Immature natural killer cell (primary cell): ENCODE measurements around the gene OTOG. TPM values are rescaled to one million over a fixed set of nuclear protein-coding genes. Genes with fewer than 3 reads are reported as not detected.

ENCODE experiments used
- DNase-seq, 3 donors: peaks; one replicate each; pipeline ENCODE4 v3.0.0; 2022; ENCODE audit warnings: mixed read lengths in 1 of 3
- H3K27ac Mint-ChIP-seq, 6 donors: one replicate each; pipeline ENCODE4 v1.8.0; 2020; ENCODE audit warnings: mixed read lengths in 6 of 6, mild to moderate bottlenecking in 5 of 6, inconsistent platforms in 4 of 6, moderate library complexity in 3 of 6
- H3K27me3 Mint-ChIP-seq, 3 donors: one replicate each; pipeline ENCODE4 v1.8.0; 2020 to 2021; ENCODE audit warnings: low read depth in 3 of 3, mild to moderate bottlenecking in 3 of 3, mixed read lengths in 3 of 3, moderate library complexity in 3 of 3, inconsistent platforms in 1 of 3
- H3K36me3 Mint-ChIP-seq, 3 donors: one replicate each; pipeline ENCODE4 v1.8.0; 2020; ENCODE audit warnings: mixed read lengths in 3 of 3, inconsistent platforms in 2 of 3, mild to moderate bottlenecking in 2 of 3
- H3K4me1 Mint-ChIP-seq, 2 donors: one replicate each; pipeline ENCODE4 v1.8.0; 2020; ENCODE audit warnings: inconsistent platforms in 2 of 2, mild to moderate bottlenecking in 2 of 2, mixed read lengths in 2 of 2, moderate library complexity in 1 of 2
- H3K4me3 Mint-ChIP-seq, 5 donors: one replicate each; pipeline ENCODE4 v1.8.0; 2020; ENCODE audit warnings: mild to moderate bottlenecking in 5 of 5, mixed read lengths in 5 of 5, inconsistent platforms in 3 of 5, moderate library complexity in 3 of 5
- H3K9me3 Mint-ChIP-seq, 6 donors: one replicate each; pipeline ENCODE4 v1.8.0; 2020; ENCODE audit warnings: mild to moderate bottlenecking in 6 of 6, mixed read lengths in 6 of 6, inconsistent platforms in 4 of 6, moderate library complexity in 3 of 6
- polyA plus RNA-seq, 3 donors: library from polyadenylated mRNA; unstranded; fragments of 300-500 nt; fragmentation: Illumina TruSeq; gene quantifications; one replicate each; pipeline ENCODE4 v1.2.3, GENCODE V29; 2021

OTOG gene
- polyA plus RNA-seq, 3 donors from 2014 or later = not detected

DNA sequence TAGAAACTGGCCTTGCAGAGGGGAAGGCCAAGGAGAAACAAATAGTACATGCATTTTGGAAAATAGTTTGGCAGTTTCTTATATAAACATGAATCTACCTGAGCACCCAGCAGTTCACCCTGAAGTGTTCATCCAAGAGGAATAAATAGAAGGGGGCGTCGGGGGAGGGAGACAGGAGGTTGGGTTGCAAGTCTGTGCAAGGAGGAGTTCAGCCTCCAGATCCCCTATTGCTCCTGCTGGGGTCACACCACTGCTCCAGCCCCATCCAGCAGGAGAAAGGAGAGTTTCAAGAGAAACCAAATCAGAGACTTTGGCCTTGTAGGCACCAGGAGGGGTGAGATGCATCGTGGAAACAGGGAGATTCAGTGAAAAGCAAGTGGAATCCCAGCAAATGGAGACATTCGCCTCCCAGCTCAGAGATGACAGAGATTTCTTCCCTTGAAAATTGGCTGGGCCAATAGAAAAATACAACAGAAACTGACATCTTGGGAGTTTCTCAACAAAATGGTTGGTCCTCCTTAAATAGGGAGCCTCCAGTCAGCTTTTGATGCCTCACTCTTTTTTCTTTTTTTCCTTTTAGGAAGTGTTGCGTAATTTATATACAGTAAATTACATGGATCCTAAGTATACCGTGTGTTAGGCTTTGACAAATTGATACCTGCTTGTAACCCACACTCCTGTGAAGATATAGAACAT lies 34.1 kb downstream of the OTOG start:
- Mint-ChIP-seq H3K4me1 (no peaks in the 10 kb centered on the region), H3K4me3 (no peak overlapping the region), H3K27ac (no peak overlapping the region), H3K36me3 (no peaks in the 10 kb centered on the region), H3K9me3 (no peaks in the 10 kb centered on the region), H3K27me3 (peaks cover 0 to 7% (median 3%) of the 10 kb centered on the region in 3 donors)
- no peak for DNase-seq

DNA sequence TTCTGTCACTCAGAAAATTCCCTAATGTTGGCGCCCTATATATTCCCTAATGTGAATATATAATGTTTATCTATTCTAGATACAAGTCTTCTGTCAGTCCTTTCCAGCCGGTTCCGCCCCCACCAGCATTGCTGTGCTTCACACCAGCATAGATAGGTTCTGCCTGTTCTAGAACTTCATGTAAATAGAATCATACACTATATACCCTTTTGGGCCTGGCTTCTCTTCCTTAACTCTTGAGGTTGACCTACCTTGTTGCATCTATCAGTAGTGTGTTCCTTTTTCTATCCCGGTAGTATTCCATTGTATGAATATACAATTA lies 34.6 kb downstream of the OTOG start:
- Mint-ChIP-seq H3K27ac (no peak overlapping the region), H3K9me3 (no peaks in the 10 kb centered on the region), H3K27me3 (peaks cover 0 to 6% (median 3%) of the 10 kb centered on the region in 3 donors), H3K4me3 (no peak overlapping the region), H3K36me3 (no peaks in the 10 kb centered on the region), H3K4me1 (no peaks in the 10 kb centered on the region)
- no peak for DNase-seq

DNA sequence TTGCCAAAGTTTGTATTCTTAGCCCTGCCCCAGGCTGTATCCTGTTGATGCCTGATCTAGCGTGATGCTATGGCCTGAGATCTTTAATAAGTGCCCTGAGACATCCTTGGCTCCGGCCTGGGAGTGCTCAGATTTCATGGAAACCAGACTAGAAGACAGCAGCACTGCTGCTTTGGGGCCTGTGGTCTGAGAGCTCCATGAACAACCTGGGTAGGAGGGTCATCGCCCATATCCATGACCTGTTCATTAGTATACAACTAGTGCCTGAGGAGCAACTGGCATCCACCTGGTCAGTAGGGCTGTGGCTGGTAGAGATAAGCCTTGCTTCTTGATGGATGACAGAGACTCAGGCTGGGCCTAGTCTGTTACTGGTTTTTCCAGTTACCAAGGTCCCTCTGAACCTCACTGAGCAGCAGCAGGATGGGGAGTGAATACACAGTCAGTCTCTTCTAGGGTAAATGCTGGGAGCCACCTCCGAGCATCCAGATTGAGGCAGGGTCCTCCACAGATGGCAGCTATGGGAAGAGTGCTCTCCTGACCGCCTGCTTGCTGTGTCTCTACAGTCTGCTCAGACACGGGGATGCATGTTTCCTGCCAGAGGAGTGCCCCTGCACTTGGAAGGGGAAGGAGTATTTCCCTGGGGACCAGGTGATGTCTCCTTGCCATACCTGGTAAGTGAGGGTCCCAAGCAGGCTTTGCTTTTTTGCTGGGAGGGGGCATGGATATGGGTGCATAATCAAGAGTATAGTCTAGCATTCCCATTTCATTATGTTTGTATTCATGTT lies 39.0 kb downstream of the OTOG start:
- Mint-ChIP-seq H3K27me3 (peaks cover 0 to 1% (median 0%) of the 10 kb centered on the region in 3 donors), H3K27ac (no peak overlapping the region)

DNA sequence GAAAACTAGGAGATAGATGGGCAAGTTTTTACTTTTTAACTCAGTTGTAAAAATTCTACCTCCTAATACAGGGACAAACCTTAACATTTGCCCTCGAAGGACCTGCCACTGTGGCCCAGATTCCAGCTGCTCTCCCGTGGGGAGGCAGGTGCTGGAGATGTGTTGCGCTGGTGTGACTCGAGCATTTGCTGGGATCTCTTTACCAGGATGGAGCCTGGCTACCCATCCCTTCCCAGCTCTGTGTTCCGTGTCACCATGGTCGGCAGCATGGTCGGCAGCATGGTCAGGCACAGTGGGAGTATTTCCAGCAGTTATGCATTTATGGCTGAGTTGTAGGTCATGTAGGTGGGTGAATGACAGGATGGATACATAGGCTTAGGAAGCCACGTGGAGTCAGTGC lies 41.1 kb downstream of the OTOG start:
- Mint-ChIP-seq H3K9me3 (no peaks in the 10 kb centered on the region), H3K36me3 (no peaks in the 10 kb centered on the region), H3K27ac (no peak overlapping the region), H3K27me3 (peaks cover 2 to 3% (median 2%) of the 10 kb centered on the region in 3 donors), H3K4me1 (no peaks in the 10 kb centered on the region), H3K4me3 (no peak overlapping the region)
- no peak for DNase-seq

More for the DNA sequence above, 39.0 kb downstream of the OTOG start:
- Mint-ChIP-seq H3K36me3 (no peaks in the 10 kb centered on the region), H3K9me3 (no peaks in the 10 kb centered on the region), H3K4me3 (no peak overlapping the region), H3K4me1 (no peaks in the 10 kb centered on the region)
- no peak for DNase-seq

DNA sequence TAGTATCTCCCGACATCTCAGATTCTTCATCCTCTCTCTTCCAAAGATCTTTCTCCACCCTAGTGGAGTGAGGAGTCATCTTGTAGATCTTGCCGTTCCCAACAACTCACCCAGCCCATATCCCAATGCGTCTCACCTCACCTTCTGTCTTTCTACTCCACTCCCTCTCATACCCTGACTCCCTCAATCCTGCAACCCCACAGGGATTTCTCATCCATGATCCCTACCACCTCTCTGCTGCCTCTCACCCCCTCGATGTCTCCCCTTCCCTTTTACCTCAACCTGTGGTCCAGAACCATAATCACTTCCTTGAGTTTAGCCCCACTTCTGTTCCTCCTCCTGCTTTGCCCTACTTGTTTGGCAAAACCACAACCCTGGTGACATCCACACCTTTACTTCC lies 41.7 kb downstream of the OTOG start:
- H3K36me3 Mint-ChIP-seq = no peaks in the 10 kb centered on the region
- H3K9me3 Mint-ChIP-seq = no peaks in the 10 kb centered on the region

DNA sequence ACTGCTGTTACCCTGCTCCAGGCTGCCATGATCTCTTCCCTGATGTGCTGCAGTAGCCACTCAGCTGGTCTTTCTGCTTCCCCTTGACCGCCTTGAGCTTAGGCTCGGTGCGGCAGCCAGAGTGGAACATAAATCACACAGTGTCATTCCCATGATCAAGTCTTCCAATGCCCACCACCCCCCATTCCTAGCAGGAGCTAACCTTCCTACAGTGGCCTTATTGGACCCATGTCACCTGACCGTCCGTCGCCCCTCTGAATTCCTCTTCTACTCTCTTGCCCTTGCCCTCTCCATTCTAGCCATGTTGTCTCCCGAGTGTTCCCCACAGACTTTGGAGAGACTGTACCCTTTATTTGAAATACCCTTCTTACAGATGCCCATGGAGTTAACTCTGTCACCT lies 43.4 kb downstream of the OTOG start:
- H3K4me1 Mint-ChIP-seq = no peaks in the 10 kb centered on the region
- H3K27ac Mint-ChIP-seq = no peak overlapping the region
- peaks cover 2 to 6% (median 2%) of the 10 kb centered on the region in 3 donors for H3K27me3 Mint-ChIP-seq
- DNase-seq = no peak
- no peaks in the 10 kb centered on the region for H3K36me3 Mint-ChIP-seq
- H3K9me3 Mint-ChIP-seq = no peaks in the 10 kb centered on the region
- no peak overlapping the region for H3K4me3 Mint-ChIP-seq

More for the DNA sequence above, 41.7 kb downstream of the OTOG start:
- H3K27ac Mint-ChIP-seq = no peak overlapping the region
- DNase-seq = no peak
- peaks cover 2 to 3% (median 2%) of the 10 kb centered on the region in 3 donors for H3K27me3 Mint-ChIP-seq
- no peak overlapping the region for H3K4me3 Mint-ChIP-seq
- H3K4me1 Mint-ChIP-seq = no peaks in the 10 kb centered on the region

DNA sequence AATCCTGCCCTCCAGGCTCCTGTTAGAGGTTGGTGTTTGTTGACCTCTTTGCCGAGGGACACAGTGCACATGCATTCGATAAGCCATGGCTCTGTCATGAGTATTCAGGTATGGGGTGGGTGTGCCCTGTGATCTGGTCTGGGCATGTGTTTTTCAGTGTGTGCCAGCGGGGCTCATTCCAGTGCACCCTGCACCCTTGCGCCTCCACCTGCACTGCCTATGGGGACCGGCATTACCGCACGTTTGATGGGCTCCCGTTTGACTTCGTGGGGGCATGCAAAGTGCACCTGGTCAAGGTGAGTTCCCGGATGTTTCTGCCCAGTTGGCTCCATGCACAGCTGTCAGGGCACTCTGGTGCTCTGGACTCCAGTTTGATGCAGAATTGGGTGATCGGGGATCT lies 44.2 kb downstream of the OTOG start:
- Mint-ChIP-seq H3K9me3 (no peaks in the 10 kb centered on the region), H3K27me3 (peaks cover 2 to 6% (median 2%) of the 10 kb centered on the region in 3 donors), H3K4me1 (no peaks in the 10 kb centered on the region), H3K36me3 (no peaks in the 10 kb centered on the region), H3K27ac (no peak overlapping the region), H3K4me3 (no peak overlapping the region)
- no peak for DNase-seq

DNA sequence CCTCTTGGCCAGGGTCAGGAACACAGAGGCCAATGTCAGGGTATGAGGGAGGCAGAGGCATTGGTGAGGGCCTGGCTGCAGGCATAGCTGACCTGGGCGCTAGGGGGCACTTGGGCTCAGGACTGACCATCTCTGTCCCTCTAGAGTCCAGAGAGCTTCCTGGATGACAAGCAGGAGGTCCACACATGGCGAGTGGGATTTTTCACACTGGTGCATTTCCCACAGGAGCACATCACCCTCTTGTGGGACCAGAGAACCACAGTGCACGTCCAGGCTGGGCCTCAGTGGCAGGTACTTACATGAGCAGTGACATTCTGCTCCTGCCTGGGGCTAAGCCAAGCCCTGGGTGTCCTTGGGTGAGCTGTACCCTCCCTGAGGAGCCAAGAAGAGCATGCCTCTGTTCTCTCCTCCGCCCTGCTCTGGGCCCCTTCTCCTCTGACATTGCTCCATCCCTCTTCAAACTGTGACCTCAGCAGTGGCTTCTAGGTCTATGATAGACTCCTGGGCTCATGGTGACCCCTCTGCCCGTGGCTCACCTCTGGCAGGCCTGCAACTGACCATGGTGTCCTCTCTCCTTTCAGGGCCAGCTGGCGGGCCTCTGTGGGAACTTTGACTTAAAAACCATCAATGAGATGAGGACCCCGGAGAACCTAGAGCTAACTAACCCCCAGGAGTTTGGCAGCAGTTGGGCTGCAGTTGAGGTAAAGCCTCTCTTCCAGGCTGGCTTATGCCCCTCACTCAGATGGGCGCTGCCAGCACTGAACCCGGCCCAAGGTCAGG lies 46.6 kb downstream of the OTOG start:
- H3K27ac Mint-ChIP-seq = no peak overlapping the region
- no peaks in the 10 kb centered on the region for H3K4me1 Mint-ChIP-seq
- no peaks in the 10 kb centered on the region for H3K36me3 Mint-ChIP-seq
- peaks cover 2 to 6% (median 2%) of the 10 kb centered on the region in 3 donors for H3K27me3 Mint-ChIP-seq
- H3K4me3 Mint-ChIP-seq = no peak overlapping the region
- no peak for DNase-seq
- H3K9me3 Mint-ChIP-seq = no peaks in the 10 kb centered on the region

DNA sequence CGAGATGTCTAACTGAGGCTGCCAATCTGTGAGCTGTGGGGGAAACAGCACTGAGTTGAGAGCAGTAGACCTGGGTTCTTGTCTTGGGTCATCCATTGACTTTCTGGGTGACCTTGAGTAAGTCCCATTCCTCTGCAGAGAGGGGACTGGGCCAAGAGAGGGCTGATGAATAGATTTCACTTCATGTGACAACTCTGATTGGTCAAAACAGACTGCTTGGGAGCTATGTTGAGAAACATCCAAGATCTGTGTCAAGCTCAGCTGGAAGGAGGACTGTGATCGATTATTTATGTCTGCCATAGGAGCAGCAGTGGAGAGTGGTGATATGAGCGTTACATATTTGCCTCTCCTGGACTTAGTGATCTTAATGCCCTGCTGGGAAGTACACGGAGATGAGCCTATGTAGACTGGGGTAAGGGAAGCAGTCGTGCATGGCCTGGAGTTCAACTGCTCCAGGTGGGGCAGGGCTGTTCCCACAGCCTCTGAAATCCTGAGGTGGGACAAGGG lies 47.7 kb downstream of the OTOG start:
- Mint-ChIP-seq H3K27me3 (peaks cover 2 to 8% (median 5%) of the 10 kb centered on the region in 3 donors), H3K36me3 (no peaks in the 10 kb centered on the region), H3K4me3 (no peak overlapping the region), H3K27ac (no peak overlapping the region), H3K9me3 (no peaks in the 10 kb centered on the region), H3K4me1 (no peaks in the 10 kb centered on the region)
- no peak for DNase-seq

DNA sequence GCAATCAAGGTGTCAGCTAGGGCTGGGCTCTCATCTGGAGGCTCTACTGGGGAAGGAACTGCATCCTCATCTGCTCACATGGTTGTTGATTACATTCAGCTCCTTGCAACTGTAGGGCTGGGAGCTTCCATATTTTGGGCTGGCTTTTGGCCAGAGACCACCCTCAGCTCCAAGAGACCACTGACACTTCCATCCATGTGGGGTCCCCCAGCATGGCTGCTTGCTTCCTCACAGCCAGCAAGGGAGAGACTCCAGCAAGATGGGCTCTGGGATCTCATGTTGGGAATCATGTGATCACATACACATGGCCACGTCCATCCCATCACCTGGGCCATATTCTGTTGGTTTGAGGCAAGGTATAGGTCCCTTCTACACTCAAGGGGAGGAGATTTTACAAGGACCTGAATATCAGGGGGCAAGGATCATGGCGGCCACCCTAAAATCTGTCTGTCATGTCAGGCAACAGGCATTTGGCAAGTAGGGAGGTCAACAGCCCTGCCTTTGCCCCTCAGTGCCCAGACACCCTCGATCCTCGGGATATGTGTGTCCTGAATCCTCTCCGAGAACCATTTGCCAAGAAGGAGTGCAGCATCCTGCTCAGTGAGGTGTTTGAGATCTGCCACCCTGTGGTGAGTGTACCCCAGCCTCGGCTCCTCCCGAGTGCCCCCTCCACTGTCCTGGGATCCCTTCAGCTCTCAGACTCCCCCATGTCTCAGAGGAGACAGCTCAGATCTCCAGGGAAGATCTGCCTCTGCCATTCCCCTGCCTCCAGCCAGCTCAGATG lies 48.7 kb downstream of the OTOG start:
- Mint-ChIP-seq H3K9me3 (no peaks in the 10 kb centered on the region), H3K27ac (no peak overlapping the region), H3K4me3 (no peak overlapping the region), H3K4me1 (no peaks in the 10 kb centered on the region), H3K27me3 (peaks cover 2 to 10% (median 5%) of the 10 kb centered on the region in 3 donors), H3K36me3 (no peaks in the 10 kb centered on the region)
- no peak for DNase-seq

DNA sequence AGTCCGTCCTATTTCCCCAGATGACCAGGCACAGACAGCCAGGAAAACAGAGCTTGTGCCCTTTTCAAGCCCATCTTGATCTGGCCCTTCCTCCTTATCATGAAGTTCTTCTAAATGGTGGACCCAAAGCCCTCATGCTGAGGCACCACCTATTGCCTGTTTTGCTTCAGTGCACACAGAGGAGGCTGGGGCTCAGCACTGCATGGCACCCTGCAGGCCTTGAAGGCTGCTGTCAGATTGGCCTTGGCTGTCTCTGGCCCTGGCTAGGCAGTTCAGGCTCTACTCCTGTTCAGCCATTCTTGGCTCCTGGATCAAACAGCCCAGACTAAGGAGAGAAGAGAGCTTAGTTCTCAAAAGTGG lies 49.2 kb downstream of the OTOG start:
- no peaks in the 10 kb centered on the region for H3K9me3 Mint-ChIP-seq
- no peaks in the 10 kb centered on the region for H3K36me3 Mint-ChIP-seq
- no peak overlapping the region for H3K4me3 Mint-ChIP-seq
- no peak overlapping the region for H3K27ac Mint-ChIP-seq
- no peaks in the 10 kb centered on the region for H3K4me1 Mint-ChIP-seq
- DNase-seq = no peak
- peaks cover 2 to 8% (median 5%) of the 10 kb centered on the region in 3 donors for H3K27me3 Mint-ChIP-seq

DNA sequence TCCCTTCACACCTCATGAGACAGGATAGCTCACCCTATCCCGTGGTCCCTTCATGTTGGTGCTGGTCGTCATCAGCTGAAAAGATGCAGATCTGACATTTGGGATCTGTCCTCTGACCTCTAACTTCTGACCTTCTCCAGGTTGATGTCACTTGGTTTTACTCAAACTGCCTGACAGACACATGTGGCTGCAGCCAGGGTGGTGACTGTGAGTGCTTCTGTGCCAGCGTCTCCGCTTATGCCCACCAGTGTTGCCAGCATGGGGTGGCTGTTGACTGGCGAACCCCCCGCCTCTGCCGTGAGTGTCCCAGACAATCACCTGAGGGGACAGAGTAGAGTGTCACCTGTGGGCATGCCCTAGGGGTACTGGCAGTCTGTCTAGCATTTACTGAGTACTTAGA lies 49.7 kb downstream of the OTOG start:
- no peaks in the 10 kb centered on the region for H3K4me1 Mint-ChIP-seq
- no peaks in the 10 kb centered on the region for H3K36me3 Mint-ChIP-seq
- no peak for DNase-seq
- no peak overlapping the region for H3K27ac Mint-ChIP-seq
- H3K9me3 Mint-ChIP-seq = no peaks in the 10 kb centered on the region
- H3K27me3 Mint-ChIP-seq = peaks cover 2 to 8% (median 5%) of the 10 kb centered on the region in 3 donors
- no peak overlapping the region for H3K4me3 Mint-ChIP-seq

DNA sequence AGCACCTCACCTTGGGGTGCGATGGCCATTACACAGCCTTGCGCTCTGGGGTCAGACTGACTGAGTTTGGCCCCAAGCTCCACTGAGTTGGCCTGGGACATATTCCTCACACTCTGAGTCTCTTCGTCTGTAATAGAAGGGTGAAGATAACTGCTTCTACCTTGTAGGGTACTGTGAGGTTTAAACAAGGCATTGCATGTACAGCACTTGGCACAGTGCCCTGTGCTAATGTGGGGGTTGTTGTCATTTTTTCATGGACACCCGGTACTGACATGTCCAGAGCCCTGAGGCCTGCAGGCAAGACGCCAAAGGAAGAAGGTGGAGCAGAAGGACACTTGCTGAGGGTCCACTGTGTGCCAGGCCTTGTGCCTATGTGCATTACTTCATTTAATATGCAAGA lies 50.7 kb downstream of the OTOG start:
- no peak for DNase-seq
- Mint-ChIP-seq H3K36me3 (no peaks in the 10 kb centered on the region), H3K27ac (no peak overlapping the region), H3K4me3 (no peak overlapping the region), H3K4me1 (no peaks in the 10 kb centered on the region), H3K27me3 (peaks cover 0 to 7% (median 4%) of the 10 kb centered on the region in 3 donors), H3K9me3 (no peaks in the 10 kb centered on the region)
